Endothelial cell of umbilical vein (primary cell): Measurements from ENCODE around the gene UCP1. TPM values are rescaled to one million over a fixed set of nuclear protein-coding genes. Genes with fewer than 3 reads are reported as not detected.

Experiments used
- BruUV-seq: library from RNA; stranded (reverse); fragments of 400-500 nt; replicated peaks from 2 replicates; lab custom pipeline; 2021; lab: Mats Ljungman, UMichigan
- CTCF ChIA-PET: fragments of 300-600, 350-600 bp; sonication (Branson Sonifier 250); formaldehyde crosslinking; loops from one replicate; lab custom pipeline; 2021; ENCODE audit warnings: antibody characterized with exemption, inconsistent platforms; lab: Charles Lee
- POLR2A ChIA-PET: fragments of 300-600, 350-600 bp; sonication (Branson Sonifier 250); formaldehyde crosslinking; loops from one replicate; lab custom pipeline; 2021; ENCODE audit warnings: antibody characterized with exemption, inconsistent platforms; lab: Charles Lee
- DNase-seq: peaks from one replicate; pipeline ENCODE4 v3.0.0-alpha.2; 2011; ENCODE audit warnings: low read depth, low spot score
- FAIRE-seq: peaks from 2 replicates; lab custom pipeline; 2011; peaks lifted over from hg19 to GRCh38; lab: Jason Lieb, UNC
- H2AFZ ChIP-seq: 2 replicates; pipeline ENCODE4 v1.6.0; 2012; ENCODE audit warnings: low read depth, low read length, control low read depth, inconsistent platforms
- H3K27ac ChIP-seq: 2 replicates; pipeline ENCODE4 v1.5.1; 2011; ENCODE audit warnings: low read depth, mild to moderate bottlenecking, control low read depth, low read length, moderate library complexity; ENCODE audit not compliant: insufficient read depth
- H3K27me3 ChIP-seq, 2 experiments: 2 replicates each; pipeline versions ENCODE4 v1.6.0 to v1.6.1; 2011; ENCODE audit warnings: low read length in 2 of 2, mixed read lengths in 1 of 2; ENCODE audit not compliant: control insufficient read depth in 2 of 2, insufficient read depth in 2 of 2
- H3K36me3 ChIP-seq, 2 experiments: 2 replicates in 1 of 2; 3 replicates in 1 of 2; pipeline ENCODE4 v1.5.1; 2011; ENCODE audit warnings: low read length in 2 of 2, mild to moderate bottlenecking in 1 of 2, moderate library complexity in 1 of 2; ENCODE audit not compliant: control insufficient read depth in 2 of 2, insufficient read depth in 2 of 2; ENCODE audit errors: extremely low read depth in 1 of 2
- H3K4me1 ChIP-seq: 3 replicates; pipeline ENCODE4 v1.5.1; 2011; ENCODE audit warnings: mild to moderate bottlenecking, low read length; ENCODE audit not compliant: control insufficient read depth, insufficient read depth; ENCODE audit errors: extremely low read depth
- H3K4me2 ChIP-seq: 2 replicates; pipeline ENCODE4 v1.6.1; 2011; ENCODE audit warnings: low read length, control low read depth, mixed read lengths; ENCODE audit not compliant: insufficient read depth
- H3K4me3 ChIP-seq, 3 experiments: fragments of 200-600 bp in 1 of 3; sonication (generic), shearing (Covaris generic) in 1 of 3; replicated peaks in 1 of 3; 2 replicates each; pipeline ENCODE4 v1.5.1; 2011 to 2016; ENCODE audit warnings: control low read depth in 3 of 3, low read length in 3 of 3, mild to moderate bottlenecking in 2 of 3, inconsistent platforms in 1 of 3, low read depth in 1 of 3, moderate library complexity in 1 of 3; ENCODE audit not compliant: insufficient read depth in 1 of 3
- H3K79me2 ChIP-seq: 2 replicates; pipeline ENCODE4 v1.6.0; 2012; ENCODE audit warnings: low read length, inconsistent platforms; ENCODE audit not compliant: control insufficient read depth, insufficient read depth
- H3K9ac ChIP-seq: replicated peaks from 2 replicates; pipeline ENCODE3; 2011; ENCODE audit warnings: low read length, control low read depth; ENCODE audit not compliant: insufficient read depth; ENCODE audit errors: extremely low read depth
- H3K9me1 ChIP-seq: replicated peaks from 3 replicates; pipeline ENCODE4 v1.6.0; 2011; ENCODE audit warnings: mild to moderate bottlenecking, low read length; ENCODE audit not compliant: control insufficient read depth, insufficient read depth; ENCODE audit errors: extremely low read depth
- H3K9me3 ChIP-seq: replicated peaks from 2 replicates; pipeline ENCODE4 v1.5.1; 2012; ENCODE audit warnings: low read length, inconsistent platforms; ENCODE audit not compliant: control insufficient read depth, insufficient read depth
- H4K20me1 ChIP-seq: replicated peaks from 2 replicates; pipeline ENCODE3; 2011; ENCODE audit warnings: mild to moderate bottlenecking, low read length; ENCODE audit not compliant: control insufficient read depth, insufficient read depth; ENCODE audit errors: extremely low read depth
- EZH2 ChIP-seq: IDR thresholded peaks from 2 replicates; pipeline ENCODE4 v1.6.1; 2012; ENCODE audit warnings: borderline replicate concordance, low read depth, mild to moderate bottlenecking, moderate library complexity, low read length, inconsistent platforms; ENCODE audit not compliant: severe bottlenecking
- FOS ChIP-seq: IDR thresholded peaks from 2 replicates; pipeline ENCODE4 v1.6.1; 2011; ENCODE audit warnings: mild to moderate bottlenecking, low read length, moderate library complexity, borderline replicate concordance; ENCODE audit not compliant: insufficient read depth
- GATA2 ChIP-seq: IDR thresholded peaks from 2 replicates; pipeline ENCODE4 v1.7.0; 2011; ENCODE audit warnings: low read depth, mild to moderate bottlenecking, moderate library complexity, mixed read lengths, low read length; ENCODE audit not compliant: insufficient read length, insufficient read depth
- JUN ChIP-seq: IDR thresholded peaks from 2 replicates; pipeline ENCODE4 v1.6.1; 2011; ENCODE audit warnings: borderline replicate concordance, low read depth; ENCODE audit not compliant: insufficient read length, insufficient read depth
- MYC ChIP-seq: IDR thresholded peaks from one replicate; pipeline ENCODE4 v1.6.1; 2011; ENCODE audit warnings: mild to moderate bottlenecking, low read depth, low read length
- POLR2A ChIP-seq: IDR thresholded peaks from 2 replicates; pipeline ENCODE4 v1.6.1; 2012; ENCODE audit warnings: low read depth, mild to moderate bottlenecking, control low read depth, low read length
- POLR2AphosphoS5 ChIP-seq: IDR thresholded peaks from 2 replicates; pipeline ENCODE4 v1.6.1; 2012; ENCODE audit warnings: low read depth, mild to moderate bottlenecking, control low read depth, low read length, moderate library complexity; ENCODE audit not compliant: insufficient read depth
- dilution Hi-C: fragments of 300-500 bp; cut with MboI; formaldehyde crosslinking; loops from one replicate; pipeline ENCODE4 v1.15.0; 2019; ENCODE audit warnings: low sequenced_read_pairs; ENCODE audit not compliant: extremely low pct_ligation_motif_present
- intact Hi-C: fragments of 100-400 bp; cut with micrococcal nuclease; formaldehyde crosslinking; loops from one replicate; pipeline ENCODE4 v1.10.0; 2022
- polyA plus RNA-seq, 4 experiments: library from polyadenylated mRNA; depleted of rRNA in 3 of 4; stranded (reverse) in 3 of 4; unstranded in 1 of 4; fragments of >200 nt; gene quantifications; 2 replicates each; pipeline versions ENCODE4 v1.2.1 to v1.2.3, GENCODE V29; 2011 to 2012; ENCODE audit warnings: missing spikeins in 1 of 4
- total RNA-seq: library from RNA; stranded (reverse); gene quantifications from 2 replicates; pipeline ENCODE4 v1.2.3, GENCODE V29; 2021
- TF ChIP-seq, protein P1 (sequence below): IDR thresholded peaks from 2 replicates; pipeline ENCODE4 v1.6.1; 2011; ENCODE audit not compliant: insufficient read depth, insufficient read length
- TF ChIP-seq, protein P2 (sequence below), 2 donors: IDR thresholded peaks; 1 replicate in 1 of 2; 2 replicates in 1 of 2; pipeline ENCODE4 v1.5.1; 2011; ENCODE audit warnings: low read length in 2 of 2, mild to moderate bottlenecking in 2 of 2, moderate library complexity in 2 of 2, control low read depth in 1 of 2, inconsistent platforms in 1 of 2, low read depth in 1 of 2; ENCODE audit not compliant: insufficient read depth in 1 of 2; ENCODE audit errors: extremely low read depth in 1 of 2

Gene UCP1
- total and polyA plus RNA-seq, 2 donors (not counting 3 experiments of a cell fraction or from before 2014, with no cell fraction given) = not detected

DNA sequence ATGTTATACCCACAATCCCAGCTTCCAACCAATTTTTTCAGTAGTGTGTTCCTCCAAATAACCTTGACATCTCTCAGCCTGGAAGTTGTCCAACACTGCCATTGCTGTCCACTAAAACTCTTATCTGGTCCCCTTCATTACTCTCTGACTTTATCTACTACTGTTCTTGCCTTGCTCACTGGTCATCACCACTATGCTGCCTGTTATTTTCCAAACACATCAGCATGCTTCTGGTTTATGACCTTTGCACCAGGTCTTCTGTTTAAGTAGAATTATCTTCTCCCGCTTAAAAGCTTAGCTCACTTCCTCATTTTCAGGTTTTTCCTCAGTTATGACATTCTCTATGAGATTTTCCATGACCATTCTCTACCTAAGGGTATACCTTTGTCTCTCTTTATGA is 39.3 kb downstream of the UCP1 start:
- no peak overlapping the region for H3K4me2 ChIP-seq
- DNase-seq (no peak), FAIRE-seq (no peak)
- H3K36me3 ChIP-seq = no peaks in the 10 kb centered on the region
- dilution Hi-C loops (no loop called here), intact Hi-C loops (no loop called here)
- TF ChIP-seq, protein P1, sequence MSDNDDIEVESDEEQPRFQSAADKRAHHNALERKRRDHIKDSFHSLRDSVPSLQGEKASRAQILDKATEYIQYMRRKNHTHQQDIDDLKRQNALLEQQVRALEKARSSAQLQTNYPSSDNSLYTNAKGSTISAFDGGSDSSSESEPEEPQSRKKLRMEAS = no peak
- TF ChIP-seq, protein P2, sequence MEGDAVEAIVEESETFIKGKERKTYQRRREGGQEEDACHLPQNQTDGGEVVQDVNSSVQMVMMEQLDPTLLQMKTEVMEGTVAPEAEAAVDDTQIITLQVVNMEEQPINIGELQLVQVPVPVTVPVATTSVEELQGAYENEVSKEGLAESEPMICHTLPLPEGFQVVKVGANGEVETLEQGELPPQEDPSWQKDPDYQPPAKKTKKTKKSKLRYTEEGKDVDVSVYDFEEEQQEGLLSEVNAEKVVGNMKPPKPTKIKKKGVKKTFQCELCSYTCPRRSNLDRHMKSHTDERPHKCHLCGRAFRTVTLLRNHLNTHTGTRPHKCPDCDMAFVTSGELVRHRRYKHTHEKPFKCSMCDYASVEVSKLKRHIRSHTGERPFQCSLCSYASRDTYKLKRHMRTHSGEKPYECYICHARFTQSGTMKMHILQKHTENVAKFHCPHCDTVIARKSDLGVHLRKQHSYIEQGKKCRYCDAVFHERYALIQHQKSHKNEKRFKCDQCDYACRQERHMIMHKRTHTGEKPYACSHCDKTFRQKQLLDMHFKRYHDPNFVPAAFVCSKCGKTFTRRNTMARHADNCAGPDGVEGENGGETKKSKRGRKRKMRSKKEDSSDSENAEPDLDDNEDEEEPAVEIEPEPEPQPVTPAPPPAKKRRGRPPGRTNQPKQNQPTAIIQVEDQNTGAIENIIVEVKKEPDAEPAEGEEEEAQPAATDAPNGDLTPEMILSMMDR (IDR thresholded peaks at IDR 0.05; ENCODE audit: extremely low read depth in 1 of 2, insufficient read depth in 1 of 2, low read depth in 1 of 2, low read length in 2 of 2) = no peak
- TF ChIP-seq MYC (no peak), POLR2A (no peak), FOS (no peak), EZH2 (no peak), GATA2 (no peak), POLR2AphosphoS5 (no peak), JUN (no peak)
- no peak overlapping the region for H2AFZ ChIP-seq
- H3K79me2 ChIP-seq = no peaks in the 10 kb centered on the region
- no peak overlapping the region for H3K9ac ChIP-seq
- no peaks in the 10 kb centered on the region for H3K9me3 ChIP-seq
- H4K20me1 ChIP-seq = no peaks in the 10 kb centered on the region
- ChIA-PET POLR2A (no interaction called here), CTCF (no interaction called here)
- no peaks in the 10 kb centered on the region for H3K27me3 ChIP-seq
- H3K27ac ChIP-seq = no peak overlapping the region
- H3K4me1 ChIP-seq = peaks cover 9% of the 10 kb centered on the region
- H3K9me1 ChIP-seq = no peaks in the 10 kb centered on the region
- BruUV-seq = no TSS peak
- no peak overlapping the region for H3K4me3 ChIP-seq
